ENCODE measurements around the gene ZSCAN5C.

GRCh38 chr19:56191115-56191514, 11.0 kb upstream of the ZSCAN5C start:
- TF ChIP-seq CTCF (IDR thresholded peaks at IDR 0.05) (no peak), EZH2 (IDR thresholded peaks at IDR 0.05; ENCODE audit: borderline replicate concordance, insufficient read depth, low read depth, low read length, poor library complexity, severe bottlenecking) (no peak)

Data from B cell (primary cell).